Kidney (tissue), 14 donors: ENCODE measurements around the gene COX6A2. TPM values are rescaled to one million over a fixed set of nuclear protein-coding genes. Genes with fewer than 3 reads are reported as not detected.

Source experiments
- DNase-seq, 5 donors: peaks; one replicate each; pipeline ENCODE4 v3.0.0-alpha.2; 2013 to 2020
- FAIRE-seq: peaks from 2 replicates; lab custom pipeline; 2012; peaks lifted over from hg19 to GRCh38; lab: Jason Lieb, UNC
- H3K27ac ChIP-seq, 2 donors: one replicate each; pipeline ENCODE4 v1.7.0; 2013; ENCODE audit warnings: low read depth in 2 of 2, low read length in 2 of 2, inconsistent platforms in 1 of 2
- H3K27me3 ChIP-seq: one replicate; pipeline ENCODE4 v1.7.1; 2013; ENCODE audit warnings: low read length, inconsistent platforms; ENCODE audit not compliant: control insufficient read depth, insufficient read depth
- H3K36me3 ChIP-seq, 3 donors: one replicate each; pipeline versions ENCODE4 v1.7.0 to v1.7.1; 2013; ENCODE audit warnings: low read length in 3 of 3, control low read depth in 1 of 3, inconsistent platforms in 1 of 3; ENCODE audit not compliant: insufficient read depth in 3 of 3, control insufficient read depth in 2 of 3
- H3K4me1 ChIP-seq, 3 donors: one replicate each; pipeline versions ENCODE4 v1.7.0 to v1.7.1; 2013; ENCODE audit warnings: low read length in 3 of 3, inconsistent platforms in 1 of 3, low read depth in 1 of 3; ENCODE audit not compliant: control insufficient read depth in 2 of 3, insufficient read depth in 2 of 3
- H3K4me3 ChIP-seq, 3 donors: one replicate each; pipeline versions ENCODE4 v1.7.0 to v1.8.1; 2013; ENCODE audit warnings: low read length in 3 of 3, control low read depth in 1 of 3, inconsistent platforms in 1 of 3
- H3K9ac ChIP-seq, 3 donors: one replicate each; pipeline versions ENCODE4 v1.7.0 to v1.7.1; 2013; ENCODE audit warnings: low read length in 3 of 3, control low read depth in 1 of 3, inconsistent platforms in 1 of 3
- H3K9me3 ChIP-seq, 3 donors: one replicate each; pipeline versions ENCODE4 v1.7.0 to v1.7.1; 2013; ENCODE audit warnings: low read length in 3 of 3, control low read depth in 1 of 3, inconsistent platforms in 1 of 3; ENCODE audit not compliant: control insufficient read depth in 2 of 3, insufficient read depth in 1 of 3
- CTCF ChIP-seq: IDR thresholded peaks from 3 replicates; pipeline ENCODE4 v1.5.1; 2012; ENCODE audit warnings: mild to moderate bottlenecking, moderate library complexity, borderline replicate concordance; ENCODE audit not compliant: insufficient read depth; ENCODE audit errors: extremely low read depth
- intact Hi-C: fragments of 100-400 bp; cut with DNase I; formaldehyde crosslinking; loops from one replicate; pipeline ENCODE4 v1.11.1; 2022
- polyA plus RNA-seq: library from polyadenylated mRNA; stranded (reverse); fragments of 350-450 nt; fragmentation: Illumina TruSeq; extraction: RNeasy Lipid Tissue Mini Kit (QIAGEN cat#74804); gene quantifications from one replicate; pipeline ENCODE4 v1.2.3, GENCODE V29; 2014; ENCODE audit warnings: low read depth, low replicate concordance; ENCODE audit not compliant: insufficient read depth
- total RNA-seq: library from RNA; stranded (reverse); fragmentation: NEBNext Ultra II Directional; extraction: Animal tissue kit (Norgen Biotek cat#: 25700); gene quantifications from one replicate; pipeline ENCODE4 v1.2.1, GENCODE V29; 2021
- donor health status: control.
- donor health status: control.
- donor health status: control.
- donor health status: control.
- donor health status: control.
- donor health status: DM: yes; HTN: yes; CAD: no.
- donor health status: Normal renal cell carcinoma (clear cell type).

The COX6A2 gene
- total and polyA plus RNA-seq, 2 donors from 2014 or later, result 5.5 TPM; not detected in 1

DNA sequence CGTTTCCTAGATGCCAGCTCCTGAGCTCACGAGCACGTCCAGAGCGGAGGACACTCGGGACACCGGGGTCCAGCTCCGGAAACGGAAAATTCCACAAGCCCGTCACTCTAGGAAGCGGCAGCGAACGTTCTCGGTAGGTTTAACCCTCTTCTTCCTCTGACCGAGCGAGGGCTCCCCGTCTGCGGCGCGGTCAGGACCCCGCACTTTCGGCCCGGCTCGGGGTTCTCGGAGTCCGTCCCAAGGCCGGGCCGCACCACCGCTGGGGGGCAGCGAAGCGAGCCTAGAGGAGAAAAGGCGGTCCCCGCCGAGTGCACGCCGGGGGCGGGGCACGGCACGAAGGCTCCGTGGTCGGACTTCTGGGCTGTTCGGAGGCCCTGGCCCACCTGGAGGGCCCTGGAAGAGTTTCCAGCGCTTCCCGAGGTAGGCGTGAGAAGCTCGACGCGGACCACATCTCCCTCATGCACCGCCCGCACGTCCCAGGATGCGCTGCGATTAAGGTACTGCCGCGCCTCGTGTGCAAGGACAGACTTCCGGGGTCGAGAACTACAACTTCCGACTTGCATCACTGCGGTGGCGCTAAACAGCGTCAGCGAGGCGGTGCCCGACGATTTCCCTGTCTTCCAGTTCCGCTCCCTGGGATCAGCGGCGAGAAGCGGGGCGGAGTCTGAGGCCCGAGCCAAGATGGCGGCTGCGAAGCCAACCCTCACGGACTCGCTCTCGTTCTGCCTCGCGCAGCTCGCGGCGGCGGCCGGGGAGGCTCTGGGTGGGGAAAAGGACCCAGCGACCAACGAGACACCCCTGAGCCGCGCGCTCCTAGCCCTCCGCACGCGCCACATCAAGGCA lies 30.9 kb upstream of the COX6A2 start, which contains the start of gene ARMC5:
TSS of gene ARMC5 (plus strand) at position 658 of the 843 bp plus-strand sequence. CDS start at position 682, 24 bp downstream.
- H3K9me3 ChIP-seq, result no peaks in the 10 kb centered on the region
- peaks cover 0 to 4% (median 0%) of the 10 kb centered on the region in 3 donors for H3K36me3 ChIP-seq
- TF ChIP-seq CTCF, result peak; percentile 53
- FAIRE-seq (no peak), DNase-seq (peak; percentile 98 to 99 (median 99))
- H3K9ac ChIP-seq, result peak within 1 kb of the TSS; percentile 49 to 91 (median 83)
- intact Hi-C loops, result no loop called here
- peak within 1 kb of the TSS; percentile 68 to 97 (median 83) for H3K4me3 ChIP-seq
- H3K27me3 ChIP-seq, result no peaks in the 10 kb centered on the region
- H3K27ac ChIP-seq, result peak within 1 kb of the TSS; percentile 100
- H3K4me1 ChIP-seq, result peaks cover 3 to 31% (median 13%) of the 10 kb centered on the region in 3 donors

GRCh38 chr16:31458073-31458843 lies 30.1 kb upstream of the COX6A2 start:
- Histone ChIP-seq H3K27me3 (no peaks in the 10 kb centered on the region), H3K4me1 (peaks cover 3 to 36% (median 16%) of the 10 kb centered on the region in 3 donors), H3K9ac (peak overlapping the region; percentile 8 to 91 (median 69)), H3K9me3 (no peaks in the 10 kb centered on the region), H3K36me3 (peaks cover 0 to 4% (median 0%) of the 10 kb centered on the region in 3 donors), H3K4me3 (peak overlapping the region; percentile 57 to 97 (median 83)), H3K27ac (peak overlapping the region; percentile 100)
- peak; percentile 58 to 83 (median 70) for DNase-seq
- peak; percentile 44 for TF ChIP-seq CTCF
- no peak for FAIRE-seq
- intact Hi-C loops, result no loop called here

GRCh38 chr16:31456988-31457360 lies 28.8 kb upstream of the COX6A2 start:
- Histone ChIP-seq H3K9ac (no peak overlapping the region), H3K36me3 (peaks cover 0 to 3% (median 0%) of the 10 kb centered on the region in 3 donors), H3K4me3 (no peak overlapping the region), H3K27ac (no peak overlapping the region), H3K9me3 (no peaks in the 10 kb centered on the region), H3K4me1 (peaks cover 3 to 37% (median 18%) of the 10 kb centered on the region in 3 donors), H3K27me3 (no peaks in the 10 kb centered on the region)
- TF ChIP-seq CTCF, result no peak
- intact Hi-C loops, result no loop called here
- DNase-seq, result peak in 2 of 5 donors; percentile 45 to 46
- no peak for FAIRE-seq
